ENCODE results near the gene MMS19. TPM values are rescaled to one million over a fixed set of nuclear protein-coding genes. Genes with fewer than 3 reads are reported as not detected.

The MMS19 gene
- total RNA-seq, 4 donors from 2014 or later = 103 to 142 (median 115) TPM

DNA sequence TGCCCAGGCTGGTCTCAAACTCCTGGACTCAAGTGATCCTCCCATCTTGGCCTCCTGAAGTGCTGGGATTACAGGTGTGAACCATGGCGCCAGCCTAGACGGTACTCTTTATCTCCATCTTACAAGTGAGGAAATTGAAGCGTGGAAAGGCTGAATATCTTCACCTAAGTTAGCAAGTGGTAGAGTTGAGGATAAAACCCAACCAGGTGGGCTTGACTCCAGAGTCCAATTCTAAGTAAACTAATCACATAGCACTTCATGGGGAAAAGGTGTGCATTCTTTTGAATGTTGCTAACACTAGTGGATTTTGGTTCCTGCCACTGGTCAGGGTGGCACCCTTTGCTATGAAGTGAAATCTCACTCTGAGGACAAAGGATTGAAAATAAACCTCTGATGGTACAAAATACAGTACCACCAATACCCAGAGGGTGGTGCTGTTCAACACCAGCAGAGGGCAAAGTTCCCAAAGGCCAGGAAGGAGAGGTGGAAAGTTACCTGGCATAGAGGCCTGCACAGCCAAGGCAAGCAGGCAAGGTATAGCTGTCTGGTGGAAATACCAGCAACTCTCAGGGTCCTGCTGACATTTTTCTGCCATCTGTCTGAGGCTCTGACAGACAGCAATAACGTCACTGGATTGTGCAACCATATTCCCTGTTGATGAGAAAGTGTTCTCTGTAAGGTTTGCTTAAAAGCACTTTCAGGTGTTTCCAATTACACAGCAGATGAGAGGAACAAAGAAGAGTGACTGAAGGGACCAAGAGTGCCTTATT, 34.7 kb downstream of the MMS19 start:
- DNase-seq (ENCODE audit: low spot score in 2 of 2) = peak in 1 of 2 donors; percentile 43
- intact Hi-C loops (cut with DNase I; ENCODE audit: low total_unique reads) = loop anchor here (10.0 kb wide), 2 partner anchors 91 to 151 kb away; no protein-coding TSS in a partner anchor
- 70 to 71% methylated on average over 4 of the region's 4 CpGs for WGBS, 2 donors
- no peak overlapping the region for H3K4me3 ChIP-seq (ENCODE audit: low read depth, poor library complexity, severe bottlenecking)
- TF ChIP-seq POLR2A (IDR thresholded peaks at IDR 0.05) = no peak
- TF ChIP-seq, protein P1, sequence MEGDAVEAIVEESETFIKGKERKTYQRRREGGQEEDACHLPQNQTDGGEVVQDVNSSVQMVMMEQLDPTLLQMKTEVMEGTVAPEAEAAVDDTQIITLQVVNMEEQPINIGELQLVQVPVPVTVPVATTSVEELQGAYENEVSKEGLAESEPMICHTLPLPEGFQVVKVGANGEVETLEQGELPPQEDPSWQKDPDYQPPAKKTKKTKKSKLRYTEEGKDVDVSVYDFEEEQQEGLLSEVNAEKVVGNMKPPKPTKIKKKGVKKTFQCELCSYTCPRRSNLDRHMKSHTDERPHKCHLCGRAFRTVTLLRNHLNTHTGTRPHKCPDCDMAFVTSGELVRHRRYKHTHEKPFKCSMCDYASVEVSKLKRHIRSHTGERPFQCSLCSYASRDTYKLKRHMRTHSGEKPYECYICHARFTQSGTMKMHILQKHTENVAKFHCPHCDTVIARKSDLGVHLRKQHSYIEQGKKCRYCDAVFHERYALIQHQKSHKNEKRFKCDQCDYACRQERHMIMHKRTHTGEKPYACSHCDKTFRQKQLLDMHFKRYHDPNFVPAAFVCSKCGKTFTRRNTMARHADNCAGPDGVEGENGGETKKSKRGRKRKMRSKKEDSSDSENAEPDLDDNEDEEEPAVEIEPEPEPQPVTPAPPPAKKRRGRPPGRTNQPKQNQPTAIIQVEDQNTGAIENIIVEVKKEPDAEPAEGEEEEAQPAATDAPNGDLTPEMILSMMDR (IDR thresholded peaks at IDR 0.05) = peak in 1 of 3 donors; percentile 86

DNA sequence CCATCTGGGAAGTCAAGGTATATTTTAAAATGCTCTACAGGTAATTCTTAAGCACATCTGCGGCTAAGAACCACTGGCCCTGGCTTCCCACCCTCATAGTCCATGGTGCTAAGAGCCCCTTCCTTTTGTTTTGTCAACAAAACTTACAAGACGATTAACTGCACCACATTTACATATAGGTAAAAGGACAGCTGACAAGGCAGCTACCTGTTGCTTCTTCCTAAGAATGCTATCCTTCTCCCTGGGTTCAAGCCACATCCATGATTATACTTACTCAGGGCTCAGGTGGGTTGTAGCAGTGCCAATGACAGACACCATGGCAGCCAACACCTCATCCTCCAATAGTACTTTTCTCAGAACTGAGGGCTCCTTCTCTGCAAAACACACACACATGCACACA, 35.9 kb downstream of the MMS19 start:
- WGBS, 2 donors = 86 to 91% methylated on average over 2 of the region's 2 CpGs

DNA sequence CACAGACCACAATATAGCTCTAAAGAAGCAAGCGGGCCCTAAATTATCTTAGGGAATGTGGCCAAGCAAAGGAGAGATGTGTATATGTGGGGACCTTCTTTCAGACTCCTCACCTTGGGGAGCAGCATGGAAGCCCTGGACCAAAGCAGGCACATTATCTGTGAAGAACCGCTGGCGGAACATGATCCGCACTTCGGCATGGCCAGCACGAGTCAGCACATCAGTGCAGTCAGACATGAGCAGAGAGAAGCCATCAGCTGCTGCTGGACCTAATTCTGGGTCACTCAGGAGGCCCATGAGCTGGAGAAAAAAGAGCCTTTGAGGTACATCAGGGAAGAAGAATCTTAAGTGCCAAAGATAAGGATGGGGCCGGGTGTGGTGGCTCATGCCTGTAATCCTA, 38.3 kb downstream of the MMS19 start:
- 78 to 91% methylated on average over 7 of the region's 7 CpGs for WGBS, 2 donors
- intact Hi-C loops (cut with DNase I; ENCODE audit: low total_unique reads) = loop anchor here (10.0 kb wide), 2 partner anchors 95 to 155 kb away; no protein-coding TSS in a partner anchor
- no peak for TF ChIP-seq POLR2A (IDR thresholded peaks at IDR 0.05)
- TF ChIP-seq, protein P1 (IDR thresholded peaks at IDR 0.05) = no peak
- H3K4me3 ChIP-seq (ENCODE audit: low read depth, poor library complexity, severe bottlenecking) = no peak overlapping the region
- no peak for DNase-seq (ENCODE audit: low spot score in 2 of 2)

More for the DNA sequence above, 35.9 kb downstream of the MMS19 start:
- TF ChIP-seq, protein P1 (IDR thresholded peaks at IDR 0.05) = no peak
- H3K4me3 ChIP-seq (ENCODE audit: low read depth, poor library complexity, severe bottlenecking) = no peak overlapping the region
- intact Hi-C loops (cut with DNase I; ENCODE audit: low total_unique reads) = loop anchor here (10.0 kb wide), 2 partner anchors 92 to 152 kb away; no protein-coding TSS in a partner anchor
- DNase-seq (ENCODE audit: low spot score in 2 of 2) = no peak

DNA sequence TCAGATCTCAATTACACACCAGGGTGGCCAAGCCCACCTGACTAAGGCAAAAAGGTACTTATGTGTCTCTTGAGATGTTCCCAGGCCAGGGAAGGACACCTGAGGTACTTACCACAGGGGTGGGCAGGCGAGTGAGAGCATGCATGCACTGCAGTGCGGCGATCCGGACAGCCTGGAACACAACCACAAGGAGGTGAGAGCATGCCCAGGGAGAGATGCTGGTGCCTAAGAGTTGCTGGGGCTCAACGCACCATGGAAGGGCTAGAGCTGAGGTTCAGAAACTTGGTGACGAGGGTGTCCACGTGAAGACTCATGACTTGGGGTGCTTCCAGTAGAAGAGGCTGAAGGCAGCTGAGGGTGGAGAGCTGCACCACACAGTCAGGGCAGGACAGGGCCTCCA, 39.1 kb downstream of the MMS19 start:
- TF ChIP-seq, protein P1 (IDR thresholded peaks at IDR 0.05) = no peak
- TF ChIP-seq POLR2A (IDR thresholded peaks at IDR 0.05) = no peak
- no peak overlapping the region for H3K4me3 ChIP-seq (ENCODE audit: low read depth, poor library complexity, severe bottlenecking)
- intact Hi-C loops (cut with DNase I; ENCODE audit: low total_unique reads) = no loop called here
- WGBS, 2 donors = 79 to 83% methylated on average over 7 of the region's 7 CpGs
- DNase-seq (ENCODE audit: low spot score in 2 of 2) = no peak

DNA sequence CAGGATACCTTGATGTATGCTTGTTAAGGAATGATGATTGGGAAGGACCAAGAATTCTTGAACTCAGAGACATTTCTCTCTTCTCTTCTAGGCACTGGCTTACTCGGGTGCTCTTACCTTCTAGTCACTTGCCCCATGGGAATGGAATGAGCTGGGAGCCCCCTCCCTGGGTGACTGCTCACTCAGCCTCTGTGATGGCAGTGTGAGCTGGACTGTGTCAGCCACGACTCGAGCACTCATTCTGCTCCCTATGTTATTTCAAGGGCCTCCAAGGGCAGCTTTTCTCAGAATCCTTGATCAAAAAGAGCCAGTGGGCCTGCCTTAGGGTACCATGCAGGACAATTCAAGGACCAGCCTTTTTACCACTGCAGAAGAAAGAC, 41.5 kb downstream of the MMS19 start:
- no peak for TF ChIP-seq POLR2A (IDR thresholded peaks at IDR 0.05)
- TF ChIP-seq, protein P1 (IDR thresholded peaks at IDR 0.05) = no peak
- WGBS, 2 donors = 62 to 81% methylated on average over 3 of the region's 3 CpGs
- intact Hi-C loops (cut with DNase I; ENCODE audit: low total_unique reads) = no loop called here

More for the DNA sequence above, 41.5 kb downstream of the MMS19 start:
- DNase-seq (ENCODE audit: low spot score in 2 of 2) = no peak
- H3K4me3 ChIP-seq (ENCODE audit: low read depth, poor library complexity, severe bottlenecking) = no peak overlapping the region
